Breast epithelium (tissue), 3 donors: ENCODE data around the gene NRIP1.

Experiments used
- CTCF ChIP-seq, 3 donors: fragments of 450-650 bp; IDR thresholded peaks; one replicate each; pipeline ENCODE4 v1.5.1; 2016 to 2017; ENCODE audit warnings: antibody characterized with exemption in 3 of 3, mild to moderate bottlenecking in 3 of 3, moderate library complexity in 3 of 3
- POLR2A ChIP-seq: fragments of 450-650 bp; IDR thresholded peaks from one replicate; pipeline ENCODE4 v1.6.1; 2016; ENCODE audit warnings: antibody characterized with exemption, mild to moderate bottlenecking, moderate library complexity

GRCh38 chr21:15080526-15080925 lies 15.7 kb upstream of the NRIP1 start:
- TF ChIP-seq POLR2A (no peak), CTCF (IDR thresholded peaks at IDR 0.05) (no peak)
